GM18868 (cell line): ENCODE data around the gene KCTD2.
"Not testable (repeated sequence)": the region's sequence is repeated elsewhere in the genome, so short reads cannot be mapped to it uniquely, and the experiment has no call there.

Experiments used
- ATAC-seq: cut with Tn5 transposase; IDR thresholded peaks from one replicate; pipeline ENCODE4 v1.9.1; 2021; ENCODE audit warnings: mild to moderate bottlenecking, moderate library complexity; ENCODE audit not compliant: unreplicated experiment

KCTD2 gene, protein sequence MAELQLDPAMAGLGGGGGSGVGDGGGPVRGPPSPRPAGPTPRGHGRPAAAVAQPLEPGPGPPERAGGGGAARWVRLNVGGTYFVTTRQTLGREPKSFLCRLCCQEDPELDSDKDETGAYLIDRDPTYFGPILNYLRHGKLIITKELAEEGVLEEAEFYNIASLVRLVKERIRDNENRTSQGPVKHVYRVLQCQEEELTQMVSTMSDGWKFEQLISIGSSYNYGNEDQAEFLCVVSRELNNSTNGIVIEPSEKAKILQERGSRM

DNA sequence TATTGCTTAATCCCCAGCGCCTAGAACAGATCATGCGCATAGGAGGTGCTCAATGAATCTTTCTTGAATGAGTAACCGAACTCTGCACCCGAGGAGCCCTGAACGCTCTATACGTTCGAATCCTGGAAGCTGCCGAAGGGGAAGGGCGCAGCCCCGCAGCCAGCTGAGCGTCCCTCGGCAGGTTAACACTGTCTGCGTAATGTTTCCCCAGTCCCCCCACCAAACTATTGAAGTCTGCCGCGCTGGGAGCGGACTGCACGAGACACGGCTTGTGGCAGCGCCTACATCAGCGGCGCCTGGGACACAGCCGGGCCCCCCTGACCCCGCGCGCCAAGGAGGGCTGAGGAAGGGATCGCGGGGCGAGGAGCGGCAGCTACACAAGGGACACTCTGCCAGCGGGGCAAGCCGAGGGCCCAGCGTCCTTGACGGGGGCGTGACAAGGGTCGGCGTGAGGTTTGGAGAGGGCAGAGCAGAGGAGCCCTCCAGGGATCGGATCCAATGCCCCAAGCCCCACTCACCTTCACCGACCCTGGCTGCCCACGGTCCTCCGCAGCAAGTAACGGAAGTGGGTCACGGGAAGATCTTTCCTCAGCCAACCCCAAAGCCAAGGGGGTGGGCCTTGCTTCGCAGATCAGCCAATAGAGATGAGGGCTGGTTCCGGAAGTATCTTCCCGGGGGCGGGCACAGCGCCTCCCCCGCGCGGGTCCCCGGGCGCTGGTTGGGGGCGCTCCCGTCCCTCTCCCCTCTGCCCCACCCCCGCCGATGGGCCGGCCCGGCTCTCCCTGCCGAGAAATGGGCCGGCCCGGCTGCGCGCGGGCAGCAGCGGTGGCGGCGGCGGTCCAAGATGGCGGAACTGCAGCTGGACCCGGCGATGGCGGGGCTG lies at the start of gene KCTD2, which contains the start of gene ATP5PD:
TSS of gene KCTD2 (plus strand) at position 819 of the 883 bp plus-strand sequence. CDS start at position 845, 26 bp downstream.
TSS of gene ATP5PD (minus strand) at position 563 of the 883 bp plus-strand sequence. CDS start 4,319 bp downstream, outside the sequence.
- ATAC-seq, result peak; percentile 95

DNA sequence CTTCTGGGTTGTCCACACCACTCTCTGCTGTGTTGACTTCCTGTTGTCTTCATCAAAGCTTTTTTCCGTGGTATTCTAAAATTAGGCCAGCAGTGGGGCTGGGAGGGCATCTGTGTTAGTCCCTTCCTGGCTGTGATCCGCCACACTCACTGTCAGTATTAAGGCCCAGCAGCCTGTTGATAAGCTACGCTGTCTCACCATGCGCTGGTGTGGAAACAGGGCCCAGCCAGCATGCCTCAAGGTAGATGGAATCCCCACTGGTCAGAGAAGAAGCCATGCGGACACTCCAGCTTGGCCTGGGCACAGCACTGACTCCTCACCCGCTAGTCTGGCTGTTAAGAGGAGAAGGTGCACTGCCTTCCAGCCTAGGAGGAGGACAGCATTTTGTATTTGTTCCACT lies 48.2 kb upstream of the KCTD2 start:
- ATAC-seq, result no peak

DNA sequence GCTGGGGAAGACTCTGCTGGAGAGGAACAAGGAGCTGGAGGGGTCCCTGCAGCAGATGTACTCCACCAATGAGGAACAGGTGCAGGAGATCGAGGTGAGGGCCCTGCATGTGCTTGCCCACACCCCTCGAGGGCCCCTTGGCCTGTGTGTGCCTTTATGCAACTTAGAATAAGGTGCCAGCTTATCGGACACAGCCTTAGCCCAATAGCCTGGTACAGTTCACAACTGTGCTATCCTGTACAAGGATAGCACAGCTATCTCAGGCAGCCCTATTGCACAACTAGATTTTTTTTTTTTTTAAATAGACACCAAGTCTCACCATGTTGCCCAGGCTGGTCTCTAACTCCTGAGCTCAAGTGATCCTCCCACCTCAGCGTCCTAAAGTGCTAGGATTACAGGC lies 47.5 kb upstream of the KCTD2 start:
- no peak for ATAC-seq

DNA sequence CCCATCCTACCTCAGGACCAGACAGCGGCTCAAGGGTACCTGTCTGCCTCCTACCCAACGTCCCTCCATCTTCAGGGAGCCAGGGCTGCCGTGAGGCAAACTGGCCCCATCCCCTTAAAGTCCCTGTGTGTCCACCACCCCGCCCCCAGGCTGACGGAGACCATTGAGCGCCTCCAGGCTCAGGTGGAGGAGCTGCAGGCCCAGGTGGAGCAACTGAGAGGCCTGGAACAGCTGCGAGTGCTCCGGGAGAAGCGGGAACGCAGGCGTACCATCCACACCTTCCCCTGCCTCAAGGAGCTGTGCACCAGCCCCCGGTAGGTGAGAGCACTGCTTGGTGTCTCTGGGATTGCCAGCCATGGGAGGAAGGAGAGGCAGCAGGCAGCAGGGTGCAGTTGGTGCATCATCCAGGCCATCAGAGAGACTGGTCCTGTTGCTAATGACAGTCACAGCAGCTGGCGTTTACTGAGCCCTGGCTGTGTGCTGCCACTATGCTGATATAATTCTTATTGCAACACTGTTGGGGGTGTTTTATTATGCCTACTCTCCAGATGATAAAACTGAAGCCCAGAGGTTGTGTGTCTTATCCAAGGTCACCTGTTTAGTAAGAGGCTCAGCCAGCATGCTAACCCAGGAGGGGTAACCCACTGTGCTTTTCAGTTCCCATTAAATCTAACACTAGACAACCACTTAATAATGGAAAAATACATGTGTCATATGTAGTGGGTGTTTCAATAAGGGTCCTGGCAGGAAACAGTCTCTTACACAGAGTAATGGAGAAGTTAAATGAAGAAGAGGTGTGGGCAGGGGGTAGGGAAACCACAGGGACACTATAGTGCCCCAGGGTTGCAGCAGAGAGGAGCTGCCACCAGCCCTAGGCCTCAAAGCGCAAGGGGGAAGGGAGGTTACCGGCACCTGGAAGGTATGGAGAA lies 44.8 kb upstream of the KCTD2 start:
- no peak for ATAC-seq

DNA sequence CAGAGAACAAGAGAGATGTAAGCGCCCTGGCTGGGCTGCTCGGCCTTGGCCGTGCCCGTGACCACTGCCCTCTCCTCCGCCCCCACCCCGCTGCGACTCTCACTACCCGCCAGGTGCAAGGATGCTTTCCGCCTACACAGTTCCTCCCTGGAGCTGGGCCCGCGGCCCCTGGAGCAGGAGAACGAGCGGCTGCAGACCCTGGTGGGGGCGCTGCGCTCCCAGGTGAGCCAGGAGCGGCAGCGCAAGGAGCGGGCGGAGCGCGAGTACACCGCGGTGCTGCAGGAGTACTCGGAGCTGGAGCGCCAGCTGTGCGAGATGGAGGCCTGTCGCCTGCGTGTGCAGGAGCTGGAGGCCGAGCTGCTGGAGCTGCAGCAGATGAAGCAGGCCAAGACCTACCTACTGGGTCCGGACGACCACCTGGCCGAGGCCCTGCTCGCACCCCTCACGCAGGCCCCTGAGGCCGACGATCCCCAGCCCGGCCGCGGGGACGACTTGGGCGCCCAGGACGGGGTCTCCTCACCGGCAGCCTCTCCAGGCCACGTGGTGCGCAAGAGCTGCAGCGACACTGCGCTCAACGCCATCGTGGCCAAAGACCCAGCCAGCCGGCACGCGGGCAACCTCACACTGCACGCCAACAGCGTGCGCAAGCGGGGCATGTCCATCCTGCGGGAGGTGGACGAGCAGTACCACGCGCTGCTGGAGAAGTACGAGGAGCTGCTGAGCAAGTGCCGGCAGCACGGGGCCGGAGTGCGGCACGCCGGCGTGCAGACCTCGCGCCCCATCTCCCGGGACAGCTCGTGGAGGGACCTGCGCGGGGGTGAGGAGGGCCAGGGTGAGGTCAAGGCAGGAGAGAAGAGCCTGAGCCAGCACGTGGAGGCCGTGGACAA lies 43.7 kb upstream of the KCTD2 start:
- ATAC-seq, result no peak

DNA sequence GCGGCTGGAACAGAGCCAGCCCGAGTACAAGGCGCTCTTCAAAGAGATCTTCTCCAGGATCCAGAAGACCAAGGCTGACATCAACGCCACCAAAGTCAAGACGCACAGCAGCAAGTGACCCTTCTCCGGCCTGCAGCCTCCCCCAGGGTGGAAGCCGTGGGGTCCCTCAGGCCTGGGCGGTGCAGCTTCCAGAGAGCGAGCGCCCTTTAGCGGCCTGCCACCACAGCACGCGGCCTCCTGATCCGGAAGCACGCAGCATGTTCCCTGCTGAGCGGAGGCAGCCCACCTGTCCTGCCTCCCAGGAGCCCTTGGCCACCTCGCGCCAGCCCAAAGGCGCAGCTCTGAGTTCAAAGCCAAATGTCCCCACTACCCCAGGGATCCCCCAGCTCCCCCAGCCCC lies 43.1 kb upstream of the KCTD2 start:
- ATAC-seq, result no peak

DNA sequence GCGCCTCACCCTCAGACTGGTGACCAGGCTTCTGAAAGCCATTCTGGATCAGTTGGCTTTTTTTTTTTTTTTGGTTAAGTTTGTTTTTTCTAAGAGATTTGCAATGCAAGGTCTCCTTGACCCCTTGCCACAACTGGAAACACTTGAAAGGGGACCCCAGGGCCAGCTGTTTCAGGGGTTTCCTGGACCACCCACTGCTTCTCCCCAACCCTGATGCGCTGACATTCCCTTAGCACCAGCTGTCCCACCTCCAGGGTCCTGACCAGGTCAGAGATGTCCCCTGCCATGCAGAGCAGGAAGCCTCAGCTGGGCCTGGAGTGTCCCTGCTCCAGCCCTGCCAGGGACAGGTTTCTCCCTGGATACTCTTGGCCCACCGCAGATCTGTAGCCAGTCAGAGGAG lies 42.7 kb upstream of the KCTD2 start:
- ATAC-seq, result no peak

DNA sequence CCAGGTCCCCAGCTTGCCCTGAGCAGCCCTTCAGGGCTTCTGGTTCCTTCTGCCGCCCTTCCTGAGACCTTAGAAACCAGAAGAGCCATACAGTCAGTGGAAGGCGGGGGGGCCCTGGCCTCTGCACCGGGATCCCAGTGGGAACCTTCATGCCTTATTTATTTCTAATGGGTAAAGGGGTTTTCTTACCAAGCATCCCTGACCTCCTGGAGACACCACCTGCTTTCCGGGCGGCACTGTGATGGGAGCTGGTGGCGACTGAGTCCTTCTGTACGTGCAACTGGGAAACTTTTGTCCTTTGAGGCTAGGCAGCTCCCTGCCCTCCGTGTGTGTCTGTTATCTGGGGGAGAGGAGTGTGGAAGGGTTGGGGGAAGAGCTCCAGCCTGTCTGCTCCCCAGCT lies 41.7 kb upstream of the KCTD2 start:
- no peak for ATAC-seq

DNA sequence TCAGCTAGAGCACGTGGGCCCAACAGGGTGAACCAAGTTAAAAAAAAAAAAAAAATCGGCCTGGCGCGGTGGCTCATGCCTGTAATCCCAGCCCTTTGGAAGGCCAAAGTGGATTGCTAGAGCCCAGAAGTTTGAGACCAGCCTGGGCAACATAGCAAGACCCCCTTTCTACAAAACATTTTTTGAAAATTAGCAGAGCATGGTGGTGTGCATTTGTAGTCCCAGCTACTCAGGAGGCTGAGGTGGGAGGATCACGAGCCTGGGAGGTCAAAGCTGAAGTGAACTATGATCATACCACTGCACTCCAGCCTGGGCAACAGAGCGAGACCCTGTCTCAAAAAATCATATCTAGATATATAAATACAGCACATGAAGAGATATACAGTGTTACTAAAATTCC lies 40.9 kb upstream of the KCTD2 start:
- ATAC-seq, result not testable (repeated sequence)

DNA sequence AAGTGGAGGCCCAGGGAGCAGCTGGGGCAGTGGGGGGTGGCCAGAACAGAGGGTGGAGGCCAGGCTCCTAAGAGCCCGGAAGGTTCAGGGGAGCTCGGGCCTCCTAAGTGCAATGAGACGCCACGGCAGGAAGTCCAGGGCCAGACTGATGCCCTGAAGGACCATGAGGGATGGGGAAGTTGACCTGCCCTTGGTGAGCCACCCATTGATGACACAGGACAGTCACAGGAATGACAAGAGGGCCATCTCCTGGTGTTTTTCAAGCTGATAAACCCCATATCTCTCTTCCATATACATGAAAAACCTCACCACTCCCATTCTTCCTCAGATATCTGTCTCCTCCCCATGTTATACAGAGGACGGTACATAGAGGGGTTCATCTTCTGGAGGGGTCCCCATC lies 40.4 kb upstream of the KCTD2 start:
- ATAC-seq, result no peak

DNA sequence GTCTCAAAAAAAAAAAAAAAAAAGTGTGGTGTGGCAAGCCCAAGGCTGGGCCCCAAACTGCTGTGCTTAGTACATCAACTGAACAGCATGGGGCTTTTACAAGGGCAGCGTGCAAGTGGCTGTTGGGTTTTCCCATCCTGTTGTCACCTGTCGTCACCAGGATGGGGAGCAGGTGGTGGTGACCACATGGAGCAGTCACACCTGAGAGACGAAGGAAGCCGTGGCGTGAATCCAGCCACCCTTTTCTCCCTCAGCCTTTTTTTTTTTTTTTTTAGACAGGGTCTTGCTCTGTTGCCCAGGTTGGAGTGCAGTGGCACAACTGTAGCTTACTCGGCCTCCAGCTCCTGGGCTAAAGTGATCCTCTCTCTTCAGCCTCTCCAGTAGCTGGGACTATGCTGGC lies 38.7 kb upstream of the KCTD2 start:
- no peak for ATAC-seq

DNA sequence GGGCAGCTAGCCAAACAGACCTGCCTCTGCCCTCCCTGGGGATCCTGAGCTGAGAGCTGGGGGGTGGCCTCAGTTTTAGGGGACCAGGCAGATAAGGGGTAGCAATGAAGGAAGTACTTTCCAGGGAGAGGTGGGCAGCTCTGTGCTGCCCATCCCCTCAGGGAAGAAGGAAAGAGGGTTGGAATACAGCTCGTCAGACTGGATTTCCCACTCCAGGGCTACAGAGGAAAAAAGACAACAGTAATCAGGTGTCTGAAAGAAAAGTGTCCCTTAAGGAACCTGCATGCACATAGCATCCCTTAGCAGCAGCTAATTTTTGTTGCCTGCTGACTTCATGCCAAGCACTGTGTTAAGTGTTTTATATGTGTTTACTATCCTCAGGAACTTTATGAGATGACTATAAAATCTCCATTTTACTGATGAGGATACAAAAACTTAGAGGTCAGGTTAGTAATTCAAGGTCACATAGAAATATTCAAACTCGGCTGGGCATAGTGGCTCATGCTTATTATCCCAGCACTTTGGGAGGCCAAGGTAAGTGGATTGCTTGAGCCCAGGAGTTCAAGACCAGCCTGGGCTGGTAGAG lies 37.8 kb upstream of the KCTD2 start:
- ATAC-seq, result no peak

DNA sequence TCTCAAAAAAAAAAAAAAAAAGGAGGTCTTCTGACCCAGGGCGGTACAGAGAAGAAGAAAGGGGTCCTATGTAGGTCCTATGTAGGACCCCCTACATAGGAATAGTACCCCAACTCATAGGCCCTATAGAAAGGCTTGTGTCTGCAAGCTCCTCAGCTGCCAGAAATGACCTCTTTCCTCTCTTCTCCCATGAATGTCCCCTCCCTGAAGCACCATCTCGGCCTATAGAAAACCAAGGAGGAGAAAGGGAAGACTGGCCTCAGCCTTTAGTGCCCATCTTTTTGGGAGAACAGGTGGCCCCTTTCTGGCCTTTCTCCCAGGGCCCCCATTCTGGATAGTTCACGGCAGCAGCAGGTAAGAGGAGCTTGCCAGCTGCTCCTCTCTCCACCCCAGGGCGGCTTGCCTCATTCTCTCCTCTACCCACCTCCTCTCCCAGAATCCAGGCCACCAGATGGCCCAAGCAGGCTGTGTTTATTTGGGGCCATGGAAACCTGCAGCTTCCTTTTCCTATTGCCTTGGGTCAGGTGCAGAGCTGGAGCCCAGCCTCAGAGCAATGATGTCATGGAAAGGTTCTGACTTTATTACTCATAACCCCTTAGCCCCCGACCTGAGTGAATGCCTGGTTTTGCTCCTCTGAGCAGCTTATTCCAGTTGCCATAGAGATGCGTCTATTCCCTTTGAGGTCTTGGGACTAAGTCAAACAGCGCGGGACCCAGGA lies 36.2 kb upstream of the KCTD2 start:
- ATAC-seq, result no peak

DNA sequence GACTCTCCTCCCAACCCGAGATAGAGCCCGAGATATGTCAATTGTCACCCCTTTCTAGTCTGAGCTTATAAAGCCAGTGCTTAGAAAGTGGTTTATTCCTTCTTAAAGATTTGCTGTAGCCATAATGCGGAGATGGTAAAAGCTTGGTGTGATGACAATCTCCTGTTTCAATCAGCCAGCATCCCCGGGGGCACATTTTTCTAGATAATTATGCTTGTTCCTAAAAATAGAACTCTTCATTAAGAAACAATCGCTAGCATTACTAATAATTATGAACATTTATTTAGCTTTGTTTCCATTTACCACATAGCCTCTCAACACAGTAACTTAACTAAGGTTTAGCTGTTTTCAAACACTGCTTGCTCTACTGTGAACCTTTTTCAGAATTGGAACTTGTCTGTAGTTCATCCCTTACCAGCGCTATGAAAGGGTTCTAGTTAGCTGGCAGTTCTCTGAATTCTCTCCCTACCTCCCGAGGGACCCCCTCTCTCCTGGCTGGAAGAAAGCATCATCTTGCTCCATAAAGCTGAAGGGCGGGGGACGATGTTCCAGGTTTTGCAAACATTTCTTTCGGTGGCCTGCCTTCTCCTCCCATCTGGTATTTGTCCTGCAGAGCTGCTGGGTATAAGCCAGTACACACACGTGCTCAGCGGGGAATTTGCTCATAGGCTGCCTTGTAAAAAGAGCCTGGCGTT lies 35.5 kb upstream of the KCTD2 start:
- no peak for ATAC-seq

DNA sequence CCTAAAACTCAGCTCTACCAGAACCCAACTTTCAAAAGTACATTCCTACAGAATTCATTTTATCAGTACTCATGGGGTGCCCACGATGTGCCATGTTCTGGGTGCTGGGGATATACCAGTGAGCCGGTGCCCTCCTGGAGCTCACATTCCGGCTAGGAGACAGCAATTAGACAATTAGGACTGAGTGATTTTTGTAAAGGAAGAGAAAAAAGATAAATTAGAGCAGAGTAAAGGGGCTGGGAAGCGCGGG lies 35.0 kb upstream of the KCTD2 start:
- ATAC-seq, result no peak

DNA sequence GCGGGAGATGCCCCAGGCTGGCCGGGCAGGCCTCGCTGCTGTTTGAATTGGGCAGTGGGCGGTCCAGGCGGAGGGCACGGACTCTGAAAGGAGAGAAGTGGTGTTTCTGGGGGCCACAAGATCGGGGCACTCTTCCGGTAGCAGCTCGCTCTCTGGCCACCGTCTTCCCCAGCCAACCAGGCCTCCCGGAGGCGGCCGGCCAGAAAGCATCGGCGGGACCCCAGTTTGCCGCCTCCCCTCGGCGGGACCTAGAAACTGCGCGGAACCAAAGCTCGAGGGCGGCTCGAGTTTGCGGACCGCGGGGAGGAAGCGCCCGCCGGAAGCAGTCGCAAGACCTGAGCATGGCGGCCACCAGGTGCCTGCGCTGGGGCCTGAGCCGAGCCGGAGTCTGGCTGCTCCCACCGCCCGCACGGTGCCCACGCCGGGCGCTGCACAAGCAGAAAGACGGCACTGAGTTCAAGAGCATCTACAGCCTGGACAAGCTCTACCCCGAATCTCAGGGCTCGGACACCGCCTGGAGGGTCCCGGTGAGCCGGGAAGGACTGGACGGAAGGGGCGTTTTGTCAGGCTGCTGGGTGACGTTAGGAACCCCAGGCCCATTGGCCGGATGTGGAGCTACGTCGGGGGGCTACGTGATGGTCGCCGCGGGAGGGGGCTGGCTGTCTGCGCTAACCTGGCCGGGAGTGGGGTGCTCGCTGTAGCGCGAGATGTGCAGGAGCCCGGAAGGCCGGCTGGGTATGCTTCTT lies 34.5 kb upstream of the KCTD2 start, which contains the start of gene MRPL58:
TSS of gene MRPL58 (plus strand) at position 325 of the 746 bp plus-strand sequence. CDS start at position 342, 17 bp downstream.
- peak; percentile 84 for ATAC-seq

DNA sequence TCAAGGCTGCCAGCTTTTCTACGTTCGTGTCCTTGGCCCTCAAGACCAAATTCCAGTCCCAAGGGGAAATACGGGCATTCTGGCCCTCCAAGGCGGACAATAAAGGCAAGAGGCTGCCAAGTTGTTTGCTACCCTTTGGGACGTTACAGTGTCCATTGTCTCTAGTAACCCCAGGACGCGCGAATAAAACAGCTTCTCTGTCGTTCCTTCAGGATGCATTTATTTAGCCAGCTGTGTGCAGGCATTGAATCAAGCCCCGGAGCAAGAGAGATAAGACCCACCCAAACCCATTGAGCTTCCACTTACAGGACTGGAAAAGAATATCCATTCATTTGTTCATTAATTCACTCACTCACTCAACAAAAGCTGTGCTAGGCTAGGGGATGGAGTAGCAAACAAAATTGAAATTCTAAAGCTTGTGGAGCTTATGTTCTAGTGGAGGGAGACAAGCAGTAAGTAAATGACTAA lies 33.9 kb upstream of the KCTD2 start:
- ATAC-seq, result no peak

DNA sequence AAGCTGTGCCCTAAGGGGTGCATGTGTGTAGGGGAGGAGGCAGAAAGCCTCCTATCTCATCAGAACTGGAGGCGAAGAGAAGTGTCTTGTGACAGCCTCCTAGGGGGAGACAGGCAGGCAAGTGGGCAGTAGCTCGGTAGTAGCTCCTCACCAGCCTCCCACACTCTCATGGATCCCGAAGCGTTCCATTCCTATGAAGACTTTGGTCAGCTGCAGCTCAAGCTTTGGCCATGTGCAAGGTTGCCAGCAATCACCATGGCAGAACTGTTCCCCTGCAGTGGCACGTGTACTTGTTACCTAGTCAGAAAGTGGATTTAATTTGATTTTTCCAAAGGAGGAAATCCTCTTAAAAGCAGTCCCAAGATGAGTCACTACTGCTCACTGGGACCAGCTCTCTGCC lies 27.9 kb upstream of the KCTD2 start:
- no peak for ATAC-seq
